Right atrium auricular region (tissue), 2 donors: ENCODE measurements around the gene CORO7. TPM values are rescaled to one million over a fixed set of nuclear protein-coding genes. Genes with fewer than 3 reads are reported as not detected.
A peak's percentile ranks its signal among the peaks of the same experiment; 100 is the strongest.

Experiments
- DNase-seq: peaks from one replicate; pipeline ENCODE4 v3.0.0-alpha.2; 2019; ENCODE audit warnings: low spot score
- H3K27ac ChIP-seq, 2 donors: fragments of 200-600 bp; sonication (generic); 1 replicate in 1 of 2; 2 replicates in 1 of 2; pipeline ENCODE4 v1.5.1; 2016 to 2019
- H3K27me3 ChIP-seq, 2 donors: fragments of 200-600 bp; sonication (generic); one replicate each; pipeline versions ENCODE4 v1.5.1 to v1.6.0; 2017 to 2019
- H3K36me3 ChIP-seq: fragments of 200-600 bp; sonication (generic); one replicate; pipeline ENCODE4 v1.5.1; 2016
- H3K4me1 ChIP-seq, 2 donors: fragments of 200-600 bp; sonication (generic); one replicate each; pipeline versions ENCODE4 v1.5.1 to v1.6.0; 2017 to 2019
- H3K4me3 ChIP-seq, 2 donors: fragments of 200-600 bp; sonication (generic); 1 replicate in 1 of 2; 2 replicates in 1 of 2; pipeline ENCODE4 v1.5.1; 2017 to 2019; ENCODE audit warnings: mild to moderate bottlenecking in 1 of 2, moderate library complexity in 1 of 2
- H3K9me3 ChIP-seq, 2 donors: fragments of 200-600 bp; sonication (generic); one replicate each; pipeline ENCODE4 v1.5.1; 2019
- total RNA-seq, 2 donors: library from RNA; depleted of rRNA; stranded (reverse); fragments of >200 nt; gene quantifications; one replicate each; pipeline ENCODE4 v1.1.0, GENCODE V29; 2016
- TF ChIP-seq, protein P1 (sequence below), 2 donors: fragments of 200-600 bp; sonication (generic); IDR thresholded peaks; one replicate each; pipeline ENCODE4 v1.5.1; 2019; ENCODE audit warnings: antibody characterized with exemption in 2 of 2

CORO7 gene
- total RNA-seq, 2 donors from 2014 or later: 10.3 TPM

GRCh38 chr16:4408323-4408690, 8.1 kb downstream of the CORO7 start:
- Histone ChIP-seq H3K36me3 (peaks cover 16% of the 10 kb centered on the region), H3K4me1 (peaks cover 0 to 43% of the 10 kb centered on the region in 2 donors), H3K27ac (no peak overlapping the region), H3K27me3 (no peaks in the 10 kb centered on the region), H3K9me3 (no peaks in the 10 kb centered on the region), H3K4me3 (no peak overlapping the region)
- DNase-seq: no peak
- TF ChIP-seq, protein P1, sequence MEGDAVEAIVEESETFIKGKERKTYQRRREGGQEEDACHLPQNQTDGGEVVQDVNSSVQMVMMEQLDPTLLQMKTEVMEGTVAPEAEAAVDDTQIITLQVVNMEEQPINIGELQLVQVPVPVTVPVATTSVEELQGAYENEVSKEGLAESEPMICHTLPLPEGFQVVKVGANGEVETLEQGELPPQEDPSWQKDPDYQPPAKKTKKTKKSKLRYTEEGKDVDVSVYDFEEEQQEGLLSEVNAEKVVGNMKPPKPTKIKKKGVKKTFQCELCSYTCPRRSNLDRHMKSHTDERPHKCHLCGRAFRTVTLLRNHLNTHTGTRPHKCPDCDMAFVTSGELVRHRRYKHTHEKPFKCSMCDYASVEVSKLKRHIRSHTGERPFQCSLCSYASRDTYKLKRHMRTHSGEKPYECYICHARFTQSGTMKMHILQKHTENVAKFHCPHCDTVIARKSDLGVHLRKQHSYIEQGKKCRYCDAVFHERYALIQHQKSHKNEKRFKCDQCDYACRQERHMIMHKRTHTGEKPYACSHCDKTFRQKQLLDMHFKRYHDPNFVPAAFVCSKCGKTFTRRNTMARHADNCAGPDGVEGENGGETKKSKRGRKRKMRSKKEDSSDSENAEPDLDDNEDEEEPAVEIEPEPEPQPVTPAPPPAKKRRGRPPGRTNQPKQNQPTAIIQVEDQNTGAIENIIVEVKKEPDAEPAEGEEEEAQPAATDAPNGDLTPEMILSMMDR (IDR thresholded peaks at IDR 0.05): no peak

DNA sequence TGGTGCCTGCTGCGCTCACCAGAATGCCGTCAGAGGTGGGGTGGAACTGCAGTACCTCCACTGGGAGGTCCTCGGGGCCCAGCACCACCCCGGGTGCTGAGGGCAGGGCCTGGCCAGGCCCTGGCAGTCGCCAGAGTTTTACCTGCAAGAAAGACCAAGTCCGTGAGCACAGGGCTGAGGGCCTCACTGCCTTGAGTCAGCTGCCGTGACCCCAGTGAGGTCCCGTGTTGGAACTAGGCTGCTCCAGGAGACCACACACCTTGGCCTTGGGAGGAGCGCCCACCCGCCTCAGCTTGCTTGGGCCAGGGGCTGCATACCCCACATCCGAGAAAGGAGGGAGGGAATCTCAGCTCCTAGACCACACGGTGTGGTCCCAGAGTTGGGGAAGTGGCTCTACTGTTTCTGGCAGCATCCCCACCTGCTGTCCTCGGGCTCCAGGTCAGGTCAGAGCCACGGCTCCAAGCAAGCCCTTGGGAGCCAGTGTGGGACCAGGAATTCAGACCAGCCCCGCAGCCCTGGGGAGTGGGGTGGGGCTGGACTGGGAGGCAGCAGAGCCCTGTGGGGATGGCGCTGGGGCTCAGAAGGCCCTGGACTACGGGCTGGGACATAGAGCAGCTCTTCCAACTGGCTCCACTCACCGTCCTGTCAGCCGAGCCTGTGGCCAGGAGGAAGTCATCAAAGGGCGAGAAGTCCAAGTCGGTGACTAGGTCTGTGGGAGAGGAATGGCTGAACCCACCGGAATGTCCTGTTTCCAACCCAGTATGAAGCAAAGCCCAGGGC, 8.7 kb downstream of the CORO7 start:
- H3K4me3 ChIP-seq: no peak overlapping the region
- H3K27ac ChIP-seq: no peak overlapping the region
- no peak for DNase-seq
- H3K4me1 ChIP-seq: peaks cover 0 to 46% of the 10 kb centered on the region in 2 donors
- peaks cover 16% of the 10 kb centered on the region for H3K36me3 ChIP-seq
- no peaks in the 10 kb centered on the region for H3K9me3 ChIP-seq
- TF ChIP-seq, protein P1 (IDR thresholded peaks at IDR 0.05): no peak
- no peaks in the 10 kb centered on the region for H3K27me3 ChIP-seq

GRCh38 chr16:4404967-4405696, 11.3 kb downstream of the CORO7 start:
- Histone ChIP-seq H3K4me1 (peaks cover 0 to 30% of the 10 kb centered on the region in 2 donors), H3K36me3 (peaks cover 16% of the 10 kb centered on the region), H3K9me3 (no peaks in the 10 kb centered on the region), H3K27me3 (no peaks in the 10 kb centered on the region), H3K4me3 (no peak overlapping the region), H3K27ac (no peak overlapping the region)
- DNase-seq: no peak
- TF ChIP-seq, protein P1 (IDR thresholded peaks at IDR 0.05): no peak

DNA sequence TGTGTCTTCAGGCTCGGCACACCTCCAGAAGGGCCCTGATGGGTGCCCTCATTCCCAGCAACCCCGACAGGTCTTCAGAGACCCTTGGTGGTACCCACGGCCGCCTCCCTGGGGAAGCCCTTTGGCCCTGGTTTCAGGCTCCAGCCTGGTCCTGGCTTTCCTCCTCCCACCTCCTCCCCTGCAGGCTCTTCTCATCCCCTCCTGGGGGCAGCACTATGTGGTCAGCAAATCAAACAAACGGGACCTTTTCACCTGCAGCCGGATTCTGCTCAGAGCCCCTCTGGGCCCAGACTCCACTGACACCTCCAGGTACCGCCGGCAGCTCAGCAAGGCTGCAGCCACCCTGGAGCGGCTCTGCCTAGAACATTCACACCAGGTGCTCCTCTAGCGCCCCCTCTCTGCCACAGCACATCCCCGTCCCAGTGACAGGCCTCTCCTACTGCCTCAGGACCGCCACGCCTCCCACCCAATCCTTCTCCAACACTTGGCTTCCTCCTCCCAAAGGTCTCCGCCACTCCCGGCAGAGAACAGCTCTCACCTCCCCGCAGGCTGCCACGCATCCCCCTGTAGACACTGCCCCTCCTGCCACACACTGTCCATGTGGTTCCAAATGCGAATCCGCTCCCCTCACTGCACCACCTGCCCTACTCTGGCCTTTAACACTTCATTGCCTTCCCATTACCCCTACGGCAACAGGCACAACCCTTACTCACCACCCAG, 12.0 kb downstream of the CORO7 start:
- TF ChIP-seq, protein P1 (IDR thresholded peaks at IDR 0.05): peak; percentile 42 to 63
- Histone ChIP-seq H3K27ac (no peak overlapping the region), H3K4me1 (peaks cover 0 to 24% of the 10 kb centered on the region in 2 donors), H3K4me3 (no peak overlapping the region), H3K9me3 (no peaks in the 10 kb centered on the region), H3K27me3 (no peaks in the 10 kb centered on the region), H3K36me3 (peaks cover 16% of the 10 kb centered on the region)
- no peak for DNase-seq

DNA sequence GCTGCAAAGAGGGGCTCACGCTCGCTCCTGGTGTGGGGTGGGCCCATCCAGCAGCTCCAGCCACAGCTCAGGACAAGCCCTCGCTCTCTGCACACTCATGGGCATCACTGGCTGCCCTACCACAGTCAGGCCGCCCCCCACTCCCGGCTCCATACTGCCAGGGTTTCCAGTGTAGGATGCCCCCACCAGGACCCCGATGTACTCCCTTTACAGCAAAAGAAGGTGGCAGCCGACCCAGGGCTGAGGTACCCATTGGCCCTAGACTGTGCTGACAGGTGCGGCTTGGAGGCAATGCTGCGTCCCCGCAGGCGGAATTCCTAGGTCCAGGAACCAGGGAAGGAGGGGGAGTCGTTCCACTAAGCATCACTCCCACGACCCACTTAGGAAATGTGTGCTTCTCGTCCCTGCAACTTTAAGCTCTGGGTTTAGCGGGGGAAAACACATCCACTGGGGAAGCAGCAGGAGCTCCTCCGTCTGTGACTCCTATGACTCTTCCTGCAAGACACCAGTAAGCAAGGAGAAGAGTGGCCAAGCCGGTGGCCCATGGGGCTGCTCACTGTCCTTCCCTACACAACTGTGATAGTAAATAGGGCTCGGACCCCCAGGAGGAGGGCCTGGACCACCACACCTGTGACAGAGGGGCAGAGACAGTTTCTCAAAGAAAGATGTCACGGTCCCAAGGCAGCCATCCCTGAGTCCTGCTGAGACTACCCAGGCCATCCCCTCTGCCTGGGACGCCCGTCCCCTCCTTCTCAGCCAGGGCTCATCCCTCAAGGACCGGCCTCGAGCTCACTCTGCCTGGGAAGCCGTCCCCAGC, 13.1 kb downstream of the CORO7 start:
- H3K27me3 ChIP-seq: no peaks in the 10 kb centered on the region
- H3K4me1 ChIP-seq: peaks cover 0 to 13% of the 10 kb centered on the region in 2 donors
- DNase-seq: no peak
- H3K4me3 ChIP-seq: no peak overlapping the region
- TF ChIP-seq, protein P1 (IDR thresholded peaks at IDR 0.05): no peak
- peaks cover 16% of the 10 kb centered on the region for H3K36me3 ChIP-seq
- H3K9me3 ChIP-seq: no peaks in the 10 kb centered on the region
- no peak overlapping the region for H3K27ac ChIP-seq
